Esophagus squamous epithelium (tissue), 4 donors: ENCODE measurements around the gene SNRPE.

Experiments used
- CTCF ChIP-seq, 6 experiments: fragments of 450-650 bp in 4 of 6; fragments of 200-600 bp in 2 of 6; sonication (generic) in 2 of 6; IDR thresholded peaks; one replicate each; pipeline ENCODE4 v1.5.1; 2016 to 2019; ENCODE audit warnings: antibody characterized with exemption in 6 of 6, mild to moderate bottlenecking in 4 of 6, moderate library complexity in 4 of 6
- POLR2A ChIP-seq, 4 donors: fragments of 450-650 bp; IDR thresholded peaks; one replicate each; pipeline ENCODE4 v1.6.1; 2017; ENCODE audit warnings: antibody characterized with exemption in 4 of 4, mild to moderate bottlenecking in 4 of 4, moderate library complexity in 3 of 4

- TF ChIP-seq CTCF (IDR thresholded peaks at IDR 0.05) (no peak), POLR2A (IDR thresholded peaks at IDR 0.05) (no peak)
Observed at GRCh38 chr1:203880606-203881005, 19.2 kb downstream of the SNRPE start.
